Lung (tissue), 12 donors: ENCODE measurements around the gene RGS7. TPM values are rescaled to one million over a fixed set of nuclear protein-coding genes. Genes with fewer than 3 reads are reported as not detected.

ENCODE experiments used
- ATAC-seq: fragments of 200-7000 bp; cut with Tn5 transposase; one replicate; pipeline ENCODE4 v1.9.1; 2020; ENCODE audit warnings: moderate number of reproducible peaks; ENCODE audit not compliant: insufficient read depth, low FRiP score
- DNase-seq, 3 donors: peaks; one replicate each; pipeline ENCODE4 v3.0.0-alpha.2; 2013 to 2017
- H3K27ac ChIP-seq, 2 donors: one replicate each; pipeline ENCODE4 v1.5.1; 2013; ENCODE audit warnings: mild to moderate bottlenecking in 2 of 2, moderate library complexity in 2 of 2, control low read depth in 1 of 2, inconsistent platforms in 1 of 2, low read depth in 1 of 2, low read length in 1 of 2
- H3K27me3 ChIP-seq, 3 donors: one replicate each; pipeline ENCODE4 v1.5.1; 2013; ENCODE audit warnings: low read length in 2 of 3; ENCODE audit not compliant: control insufficient read depth in 3 of 3, insufficient read depth in 3 of 3
- H3K36me3 ChIP-seq, 4 donors: one replicate each; pipeline ENCODE4 v1.5.1; 2013; ENCODE audit warnings: low read length in 4 of 4, mild to moderate bottlenecking in 1 of 4, moderate library complexity in 1 of 4; ENCODE audit not compliant: control insufficient read depth in 4 of 4, insufficient read depth in 4 of 4
- H3K4me1 ChIP-seq, 5 donors: one replicate each; pipeline ENCODE4 v1.5.1; 2013; ENCODE audit warnings: low read length in 5 of 5, mild to moderate bottlenecking in 2 of 5, moderate library complexity in 1 of 5; ENCODE audit not compliant: control insufficient read depth in 5 of 5, insufficient read depth in 5 of 5
- H3K4me3 ChIP-seq: one replicate; pipeline ENCODE4 v1.5.1; 2013; ENCODE audit warnings: mild to moderate bottlenecking, control low read depth, moderate library complexity
- H3K9ac ChIP-seq, 2 donors: one replicate each; pipeline ENCODE4 v1.5.1; 2013; ENCODE audit warnings: low read length in 2 of 2, control low read depth in 1 of 2; ENCODE audit not compliant: insufficient read depth in 1 of 2
- H3K9me3 ChIP-seq, 4 donors: one replicate each; pipeline ENCODE4 v1.5.1; 2013; ENCODE audit warnings: low read length in 3 of 4, mild to moderate bottlenecking in 1 of 4, moderate library complexity in 1 of 4; ENCODE audit not compliant: control insufficient read depth in 4 of 4, insufficient read depth in 3 of 4
- WGBS, 2 donors: extraction: QIAGEN DNeasy Blood & Tissue Kit; methylation state at CpG; one replicate each; pipeline ENCODE4 v1.1.7; 2013; 5-methylcytosine and 5-hydroxymethylcytosine counted together
- polyA plus RNA-seq, 2 donors: library from polyadenylated mRNA; stranded (reverse); fragments of 200-250 nt; gene quantifications; one replicate each; pipeline ENCODE4 v1.2.1, GENCODE V29; 2013
- total RNA-seq, 2 donors: library from RNA; depleted of rRNA in 1 of 2; stranded (reverse); fragments of >200 nt in 1 of 2; gene quantifications; one replicate each; pipeline ENCODE4 v1.2.1, GENCODE V29; 2014 to 2021
- TF ChIP-seq, protein P1 (sequence below): IDR thresholded peaks from 2 replicates; pipeline ENCODE4 v1.5.1; 2012; ENCODE audit warnings: mild to moderate bottlenecking; ENCODE audit errors: control extremely low read depth, extremely low read depth
- donor health status: control.
- donor health status: control.
- donor health status: Bipolar disorder and iron deficiency.
- donor health status: healthy.
- donor health status: DM: yes; HTN: yes; CAD: no.

RGS7 gene
- total and polyA plus RNA-seq, 4 donors = 0.06 to 0.25 (median 0.08) TPM; not detected in 1

DNA sequence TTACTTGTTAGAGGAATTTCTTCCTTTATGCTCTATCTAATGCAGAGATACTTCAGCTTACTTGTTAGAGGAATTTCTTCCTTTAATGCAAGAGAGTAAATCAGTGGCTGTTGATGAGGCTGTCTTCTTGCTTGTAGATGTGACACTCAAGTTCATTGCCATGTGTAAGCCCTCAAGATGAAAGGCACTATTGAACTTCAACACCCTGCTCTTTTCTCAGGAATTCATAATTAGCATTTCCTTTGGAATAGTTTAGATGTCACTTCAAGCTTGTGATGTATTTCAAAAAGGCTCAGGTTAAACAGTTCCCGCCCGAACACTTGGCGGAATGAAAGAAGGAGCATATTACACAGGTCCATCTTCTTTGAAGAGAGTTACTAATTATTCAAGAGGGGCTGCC, 251.9 kb downstream of the RGS7 start:
- Histone ChIP-seq H3K27ac (no peak overlapping the region), H3K4me1 (no peaks in the 10 kb centered on the region), H3K36me3 (no peaks in the 10 kb centered on the region), H3K9ac (no peak overlapping the region), H3K27me3 (no peaks in the 10 kb centered on the region), H3K9me3 (no peaks in the 10 kb centered on the region), H3K4me3 (no peak overlapping the region)
- no peak for ATAC-seq
- no peak for DNase-seq
- TF ChIP-seq, protein P1, sequence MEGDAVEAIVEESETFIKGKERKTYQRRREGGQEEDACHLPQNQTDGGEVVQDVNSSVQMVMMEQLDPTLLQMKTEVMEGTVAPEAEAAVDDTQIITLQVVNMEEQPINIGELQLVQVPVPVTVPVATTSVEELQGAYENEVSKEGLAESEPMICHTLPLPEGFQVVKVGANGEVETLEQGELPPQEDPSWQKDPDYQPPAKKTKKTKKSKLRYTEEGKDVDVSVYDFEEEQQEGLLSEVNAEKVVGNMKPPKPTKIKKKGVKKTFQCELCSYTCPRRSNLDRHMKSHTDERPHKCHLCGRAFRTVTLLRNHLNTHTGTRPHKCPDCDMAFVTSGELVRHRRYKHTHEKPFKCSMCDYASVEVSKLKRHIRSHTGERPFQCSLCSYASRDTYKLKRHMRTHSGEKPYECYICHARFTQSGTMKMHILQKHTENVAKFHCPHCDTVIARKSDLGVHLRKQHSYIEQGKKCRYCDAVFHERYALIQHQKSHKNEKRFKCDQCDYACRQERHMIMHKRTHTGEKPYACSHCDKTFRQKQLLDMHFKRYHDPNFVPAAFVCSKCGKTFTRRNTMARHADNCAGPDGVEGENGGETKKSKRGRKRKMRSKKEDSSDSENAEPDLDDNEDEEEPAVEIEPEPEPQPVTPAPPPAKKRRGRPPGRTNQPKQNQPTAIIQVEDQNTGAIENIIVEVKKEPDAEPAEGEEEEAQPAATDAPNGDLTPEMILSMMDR = no peak
- WGBS, 2 donors = 64 to 75% methylated on average over 3 of the region's 3 CpGs

DNA sequence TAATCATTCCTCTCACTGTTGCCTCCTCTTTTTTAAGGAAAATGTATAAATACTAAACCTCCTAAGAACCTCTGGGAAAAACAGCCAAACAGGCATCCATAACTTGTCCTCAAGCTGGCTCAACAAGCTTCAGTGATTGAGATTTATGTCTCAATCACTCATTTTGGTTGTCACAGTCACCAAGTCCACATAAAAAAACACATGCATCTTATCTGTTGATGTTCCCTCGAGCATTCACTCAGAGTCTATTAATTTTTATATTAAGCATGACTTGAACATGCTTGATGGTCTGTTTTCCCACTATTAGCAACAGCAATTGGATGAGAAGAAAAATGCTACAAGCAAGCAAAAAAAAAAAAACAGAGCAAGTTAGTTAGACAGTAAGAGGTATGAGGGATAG, 254.3 kb downstream of the RGS7 start:
- 46 to 53% methylated on average over 1 of the region's 1 CpG for WGBS, 2 donors
- Histone ChIP-seq H3K4me1 (no peaks in the 10 kb centered on the region), H3K27ac (no peak overlapping the region), H3K9ac (no peak overlapping the region), H3K9me3 (no peaks in the 10 kb centered on the region), H3K27me3 (no peaks in the 10 kb centered on the region), H3K4me3 (no peak overlapping the region), H3K36me3 (no peaks in the 10 kb centered on the region)
- DNase-seq = no peak
- no peak for ATAC-seq
- TF ChIP-seq, protein P1 = no peak

DNA sequence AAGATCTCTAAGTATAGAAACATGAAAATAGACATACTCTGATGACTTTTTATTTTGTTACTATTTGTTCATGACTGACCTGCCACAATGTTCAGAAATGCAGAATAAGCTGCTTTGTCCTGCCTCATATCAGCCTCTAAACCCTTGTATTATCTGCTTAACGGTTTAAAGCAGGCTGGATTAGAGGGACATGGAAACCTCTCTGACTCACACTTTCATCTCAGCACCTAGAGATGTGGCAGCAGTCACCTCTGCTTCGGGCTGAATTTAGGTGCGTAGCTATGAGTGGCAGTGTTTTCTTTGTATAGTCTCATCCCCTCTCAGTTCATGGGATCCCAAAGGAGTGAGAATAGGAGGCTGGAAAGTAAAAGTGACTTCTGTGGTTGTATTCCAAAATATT, 255.4 kb downstream of the RGS7 start:
- H3K27ac ChIP-seq = no peak overlapping the region
- ATAC-seq (no peak), DNase-seq (no peak)
- H3K27me3 ChIP-seq = no peaks in the 10 kb centered on the region
- no peaks in the 10 kb centered on the region for H3K4me1 ChIP-seq
- TF ChIP-seq, protein P1 = no peak
- no peaks in the 10 kb centered on the region for H3K9me3 ChIP-seq
- no peaks in the 10 kb centered on the region for H3K36me3 ChIP-seq
- no peak overlapping the region for H3K9ac ChIP-seq
- 72 to 85% methylated on average over 3 of the region's 3 CpGs for WGBS, 2 donors
- H3K4me3 ChIP-seq = no peak overlapping the region

DNA sequence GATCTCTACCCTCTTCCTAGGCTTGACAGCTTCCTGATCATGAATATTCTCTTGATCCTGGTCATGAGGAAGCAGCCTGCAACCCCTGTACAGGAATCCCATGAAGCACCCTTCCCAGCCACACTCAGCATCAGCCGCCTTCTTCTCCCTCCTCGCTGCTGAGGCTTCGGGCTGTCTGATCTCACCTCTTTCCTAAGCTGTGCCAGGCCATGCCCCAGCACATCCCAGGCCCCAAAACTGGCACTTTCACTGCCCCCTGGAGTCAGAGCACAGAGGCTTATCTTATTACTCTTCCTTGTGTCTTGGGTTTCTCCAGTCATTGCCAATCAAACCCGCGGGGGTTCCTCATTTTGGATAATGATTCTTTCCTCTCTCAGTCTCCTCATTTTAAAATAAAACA, 259.5 kb downstream of the RGS7 start:
- TF ChIP-seq, protein P1 = no peak
- Histone ChIP-seq H3K27ac (no peak overlapping the region), H3K4me1 (no peaks in the 10 kb centered on the region), H3K36me3 (no peaks in the 10 kb centered on the region), H3K9me3 (no peaks in the 10 kb centered on the region), H3K4me3 (no peak overlapping the region), H3K9ac (no peak overlapping the region), H3K27me3 (no peaks in the 10 kb centered on the region)
- WGBS, 2 donors = 93 to 96% methylated on average over 5 of the region's 5 CpGs
- DNase-seq (no peak), ATAC-seq (no peak)
